GM23248 (cell line): ENCODE measurements around the gene CABP7. TPM values are rescaled to one million over a fixed set of nuclear protein-coding genes. Genes with fewer than 3 reads are reported as not detected.
A peak's percentile ranks its signal among the peaks of the same experiment; 100 is the strongest.

Experiments used
- DNase-seq: peaks from one replicate; pipeline ENCODE4 v3.0.0-alpha.2; 2015
- H2AFZ ChIP-seq: fragments of 200-600 bp; sonication (generic); 2 replicates; pipeline ENCODE4 v1.6.1; 2016; ENCODE audit warnings: antibody characterized with exemption
- H3F3A ChIP-seq: fragments of 200-600 bp; sonication (generic); 2 replicates; pipeline ENCODE4 v1.6.1; 2016; ENCODE audit warnings: mild to moderate bottlenecking, antibody characterized with exemption, mixed run types; ENCODE audit not compliant: insufficient read depth
- H3K27ac ChIP-seq: fragments of 200-600 bp; sonication (generic); 2 replicates; pipeline ENCODE4 v1.5.1; 2016; ENCODE audit warnings: mild to moderate bottlenecking
- H3K27me3 ChIP-seq: fragments of 200-600 bp; sonication (generic); replicated peaks from 2 replicates; pipeline ENCODE4 v1.6.1; 2016; ENCODE audit warnings: mild to moderate bottlenecking; ENCODE audit not compliant: insufficient read depth
- H3K36me3 ChIP-seq: fragments of 200-600 bp; sonication (generic); 2 replicates; pipeline ENCODE4 v1.6.1; 2016; ENCODE audit warnings: low read depth, mild to moderate bottlenecking
- H3K4me1 ChIP-seq: fragments of 200-600 bp; sonication (generic); 2 replicates; pipeline ENCODE4 v1.6.1; 2016; ENCODE audit warnings: mild to moderate bottlenecking; ENCODE audit not compliant: insufficient read depth
- H3K4me2 ChIP-seq: fragments of 200-600 bp; sonication (generic); one replicate; pipeline ENCODE4 v1.6.1; 2016; ENCODE audit warnings: mild to moderate bottlenecking; ENCODE audit not compliant: unreplicated experiment
- H3K4me3 ChIP-seq: fragments of 200-600 bp; sonication (generic); 2 replicates; pipeline ENCODE4 v1.5.1; 2016; ENCODE audit warnings: mild to moderate bottlenecking
- H3K79me2 ChIP-seq: fragments of 200-600 bp; sonication (generic); 2 replicates; pipeline ENCODE4 v1.6.1; 2016; ENCODE audit warnings: mild to moderate bottlenecking; ENCODE audit not compliant: insufficient read depth
- H3K9ac ChIP-seq: fragments of 200-600 bp; sonication (generic); 2 replicates; pipeline ENCODE4 v1.6.1; 2016; ENCODE audit warnings: mild to moderate bottlenecking
- H3K9me2 ChIP-seq: fragments of 200-600 bp; sonication (generic); 2 replicates; pipeline ENCODE4 v1.6.1; 2016; ENCODE audit warnings: mixed run types, mild to moderate bottlenecking, moderate library complexity; ENCODE audit not compliant: insufficient read depth
- H3K9me3 ChIP-seq: fragments of 200-600 bp; sonication (generic); one replicate; pipeline ENCODE4 v1.6.1; 2017; ENCODE audit warnings: low read depth
- H4K20me1 ChIP-seq: fragments of 200-600 bp; sonication (generic); 2 replicates; pipeline ENCODE4 v1.6.0; 2016; ENCODE audit not compliant: insufficient read depth
- EZH2 ChIP-seq: fragments of 200-600 bp; sonication (generic); IDR thresholded peaks from 2 replicates; pipeline ENCODE4 v1.6.1; 2018; ENCODE audit warnings: antibody characterized with exemption, mild to moderate bottlenecking; ENCODE audit not compliant: insufficient read depth, poor library complexity, severe bottlenecking
- EZH2phosphoT487 ChIP-seq: fragments of 200-600 bp; sonication (generic); IDR thresholded peaks from 2 replicates; pipeline ENCODE4 v1.6.1; 2018; ENCODE audit warnings: antibody characterized with exemption, moderate library complexity, mild to moderate bottlenecking, low read depth; ENCODE audit not compliant: insufficient read depth
- WGBS, 2 experiments: methylation state at CpG; one replicate each; pipeline ENCODE4 v1.1.6; 2015 to 2017; ENCODE audit warnings: low lambda C conversion rate in 2 of 2, low coverage in 1 of 2; ENCODE audit errors: missing lambda C conversion rate in 2 of 2; 5-methylcytosine and 5-hydroxymethylcytosine counted together
- in situ Hi-C: fragments of 300-500 bp; cut with MboI; formaldehyde crosslinking; loops from 2 replicates; pipeline ENCODE4 v1.15.0; 2020
- polyA plus RNA-seq: library from polyadenylated mRNA; unstranded; fragments of >200 nt; fragmentation: Nextera tagmentation; extraction: Ambion mirVana; gene quantifications from 2 replicates; pipeline ENCODE4 v1.2.1, GENCODE V29; 2016
- total RNA-seq: library from RNA; depleted of rRNA; stranded (reverse); fragments of >200 nt; shearing (Covaris generic); gene quantifications from 2 replicates; pipeline ENCODE4 v1.2.3, GENCODE V29; 2014

Gene CABP7
- total and polyA plus RNA-seq, 2 experiments from 2014 or later, result 0.08 TPM; not detected in 1

GRCh38 chr22:29740216-29740615, 20.4 kb downstream of the CABP7 start:
- DNase-seq, result no peak
- TF ChIP-seq EZH2phosphoT487 (no peak), EZH2 (no peak)
- no peaks in the 10 kb centered on the region for H3F3A ChIP-seq
- H3K9me3 ChIP-seq, result no peaks in the 10 kb centered on the region
- no peak overlapping the region for H3K4me3 ChIP-seq
- WGBS, 2 experiments, result 93 to 97% methylated on average over 5 of the region's 5 CpGs
- H3K4me2 ChIP-seq, result no peak overlapping the region
- no peak overlapping the region for H3K27ac ChIP-seq
- H3K27me3 ChIP-seq, result no peaks in the 10 kb centered on the region
- H3K9me2 ChIP-seq, result no peaks in the 10 kb centered on the region
- H4K20me1 ChIP-seq, result no peaks in the 10 kb centered on the region
- no peaks in the 10 kb centered on the region for H3K36me3 ChIP-seq
- no peak overlapping the region for H2AFZ ChIP-seq
- H3K9ac ChIP-seq, result no peak overlapping the region
- H3K79me2 ChIP-seq, result no peaks in the 10 kb centered on the region
- in situ Hi-C loops, result no loop called here
- H3K4me1 ChIP-seq, result no peaks in the 10 kb centered on the region; the same call in 1 of the 2 replicates

GRCh38 chr22:29741926-29742325, 22.1 kb downstream of the CABP7 start:
- Histone ChIP-seq H3F3A (no peaks in the 10 kb centered on the region), H3K79me2 (no peaks in the 10 kb centered on the region), H3K27ac (no peak overlapping the region), H3K27me3 (no peaks in the 10 kb centered on the region), H4K20me1 (no peaks in the 10 kb centered on the region), H2AFZ (no peak overlapping the region), H3K9ac (no peak overlapping the region), H3K9me2 (no peaks in the 10 kb centered on the region), H3K4me3 (no peak overlapping the region), H3K4me2 (no peak overlapping the region), H3K36me3 (no peaks in the 10 kb centered on the region), H3K4me1 (no peaks in the 10 kb centered on the region; the same call in 1 of the 2 replicates), H3K9me3 (no peaks in the 10 kb centered on the region)
- 73 to 83% methylated on average over 2 of the region's 2 CpGs for WGBS, 2 experiments
- no peak for DNase-seq
- TF ChIP-seq EZH2 (no peak), EZH2phosphoT487 (no peak)
- in situ Hi-C loops, result no loop called here

DNA sequence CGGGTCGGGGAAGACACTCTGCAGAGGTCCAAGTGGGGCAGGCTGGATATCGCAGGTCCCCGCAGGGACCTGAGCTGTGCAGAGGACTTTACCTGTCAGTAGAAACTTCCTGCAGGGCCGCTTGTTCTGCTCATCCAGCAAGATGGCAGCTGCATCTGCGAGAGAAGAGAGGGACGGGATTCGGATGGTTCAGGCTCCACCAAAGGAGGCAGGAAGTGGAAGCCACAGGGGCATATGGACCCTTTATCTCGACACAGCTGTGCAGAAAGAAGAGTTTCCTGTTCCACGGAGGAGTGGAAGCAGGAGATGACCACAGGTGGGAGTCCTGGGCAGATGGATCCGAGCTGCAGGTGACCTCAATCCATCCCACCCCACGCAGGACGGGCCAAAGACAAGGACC, 22.5 kb downstream of the CABP7 start:
- TF ChIP-seq EZH2 (no peak), EZH2phosphoT487 (no peak)
- Histone ChIP-seq H3K79me2 (no peaks in the 10 kb centered on the region), H2AFZ (no peak overlapping the region), H4K20me1 (no peaks in the 10 kb centered on the region), H3K4me1 (no peaks in the 10 kb centered on the region; the same call in 1 of the 2 replicates), H3K9me3 (no peaks in the 10 kb centered on the region), H3K27me3 (no peaks in the 10 kb centered on the region), H3K9me2 (no peaks in the 10 kb centered on the region), H3K4me2 (no peak overlapping the region), H3F3A (no peaks in the 10 kb centered on the region), H3K36me3 (no peaks in the 10 kb centered on the region), H3K4me3 (no peak overlapping the region), H3K27ac (no peak overlapping the region), H3K9ac (no peak overlapping the region)
- no peak for DNase-seq
- in situ Hi-C loops, result no loop called here
- WGBS, 2 experiments, result 78% methylated on average over 13 of the region's 13 CpGs

DNA sequence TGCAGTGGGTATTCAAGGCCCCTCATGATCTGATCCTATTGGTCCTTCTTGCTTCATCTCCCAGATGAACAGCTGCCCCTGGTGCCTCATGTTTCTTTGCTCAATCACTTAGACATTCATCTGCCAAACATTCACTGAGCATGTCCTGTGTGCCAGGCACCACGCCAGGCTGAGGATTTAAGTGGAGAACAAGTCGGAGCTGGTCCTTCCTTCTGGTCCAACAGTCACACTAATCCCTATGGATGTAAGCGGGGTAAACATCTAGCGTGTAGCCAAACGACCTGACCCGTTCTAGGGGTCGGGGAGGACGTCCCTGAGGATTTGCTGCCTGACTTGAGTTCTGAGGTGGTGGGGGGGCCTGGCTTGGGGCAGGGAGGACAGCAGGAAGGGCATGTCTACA, 25.1 kb downstream of the CABP7 start:
- Histone ChIP-seq H3K4me3 (no peak overlapping the region), H3K9me2 (no peaks in the 10 kb centered on the region), H3K4me1 (no peaks in the 10 kb centered on the region; the same call in 1 of the 2 replicates), H3K27ac (no peak overlapping the region), H4K20me1 (no peaks in the 10 kb centered on the region; the same call in 1 of the 2 replicates), H3K9me3 (no peaks in the 10 kb centered on the region), H3K79me2 (no peaks in the 10 kb centered on the region), H3K36me3 (no peaks in the 10 kb centered on the region), H3K9ac (no peak overlapping the region), H3K4me2 (no peak overlapping the region), H3K27me3 (no peaks in the 10 kb centered on the region), H2AFZ (no peak overlapping the region), H3F3A (no peaks in the 10 kb centered on the region)
- in situ Hi-C loops, result no loop called here
- no peak for TF ChIP-seq EZH2
- TF ChIP-seq EZH2phosphoT487, result no peak
- 69 to 73% methylated on average over 8 of the region's 8 CpGs for WGBS, 2 experiments
- DNase-seq, result peak; percentile 77

DNA sequence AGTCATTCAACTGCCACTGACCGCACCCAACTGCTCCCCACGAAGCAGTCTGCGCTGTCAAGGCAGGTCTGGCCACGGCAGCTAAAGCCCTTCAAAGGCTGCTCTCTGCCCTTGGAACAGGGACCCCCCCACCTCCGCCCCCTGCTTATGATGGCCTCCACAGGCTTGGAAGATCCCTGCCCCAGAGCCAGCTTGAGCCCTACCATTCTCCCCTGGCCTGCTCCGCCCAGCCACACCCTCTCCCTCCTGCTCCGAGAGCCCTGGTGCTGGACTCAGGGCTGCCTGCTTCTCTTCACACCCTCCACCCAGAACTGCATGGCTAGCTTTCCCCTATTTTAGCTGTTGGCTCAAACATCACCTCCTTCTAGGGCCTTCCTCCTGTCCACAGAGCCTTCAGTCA, 28.0 kb downstream of the CABP7 start:
- H3K4me1 ChIP-seq, result no peaks in the 10 kb centered on the region; the same call in 1 of the 2 replicates
- H3K9me2 ChIP-seq, result no peaks in the 10 kb centered on the region
- H2AFZ ChIP-seq, result no peak overlapping the region
- no peaks in the 10 kb centered on the region for H3K79me2 ChIP-seq
- H3K9me3 ChIP-seq, result no peaks in the 10 kb centered on the region
- no peak for TF ChIP-seq EZH2phosphoT487
- no peak for TF ChIP-seq EZH2
- no peaks in the 10 kb centered on the region for H3K36me3 ChIP-seq
- in situ Hi-C loops, result no loop called here
- no peak overlapping the region for H3K4me3 ChIP-seq
- H3K4me2 ChIP-seq, result no peak overlapping the region
- no peak overlapping the region for H3K27ac ChIP-seq
- no peaks in the 10 kb centered on the region for H3K27me3 ChIP-seq
- no peaks in the 10 kb centered on the region for H3F3A ChIP-seq
- no peaks in the 10 kb centered on the region; the same call in 1 of the 2 replicates for H4K20me1 ChIP-seq
- H3K9ac ChIP-seq, result no peak overlapping the region
- DNase-seq, result no peak
- 96 to 100% methylated on average over 5 to 7 of the region's 7 CpGs for WGBS, 2 experiments
